HepG2 (cell line): ENCODE data around the gene MBIP. TPM values are rescaled to one million over a fixed set of nuclear protein-coding genes. Genes with fewer than 3 reads are reported as not detected.

Source experiments
- AGO1 ChIP-seq: fragments of 200-400 bp; formaldehyde crosslinking; IDR thresholded peaks from 2 replicates; pipeline ENCODE4 v1.6.1; 2017; ENCODE audit warnings: mild to moderate bottlenecking, low read depth, low read length, moderate library complexity; ENCODE audit not compliant: poor library complexity, severe bottlenecking
- BRD4 ChIP-seq: sonication (generic); formaldehyde crosslinking; IDR thresholded peaks from 2 replicates; pipeline ENCODE4 v1.4.0; 2020; ENCODE audit warnings: missing genetic modification reagents
- HNRNPLL ChIP-seq: fragments of 200-400 bp; formaldehyde crosslinking; IDR thresholded peaks from 2 replicates; pipeline ENCODE4 v1.6.1; 2017; ENCODE audit warnings: mild to moderate bottlenecking, low read depth, low read length; ENCODE audit not compliant: poor library complexity, severe bottlenecking
- LCORL ChIP-seq, 2 experiments: fragments of 450-650 bp in 1 of 2; sonication (generic) in 1 of 2; formaldehyde crosslinking in 1 of 2; IDR thresholded peaks; 2 replicates each; pipeline versions ENCODE4 v1.5.0 to v1.6.1; 2017 to 2020; ENCODE audit warnings: antibody characterized with exemption in 1 of 2, missing genetic modification reagents in 1 of 2
- MTF1 ChIP-seq: sonication (generic); formaldehyde crosslinking; IDR thresholded peaks from 2 replicates; pipeline ENCODE4 v1.5.0; 2020; ENCODE audit warnings: missing genetic modification reagents
- PAX8 ChIP-seq: sonication (generic); formaldehyde crosslinking; IDR thresholded peaks from 2 replicates; pipeline ENCODE4 v1.8.0; 2022; ENCODE audit warnings: mild to moderate bottlenecking, missing genetic modification reagents, borderline replicate concordance
- RXRA ChIP-seq: sonication (generic); formaldehyde crosslinking; IDR thresholded peaks from 2 replicates; pipeline ENCODE4 v1.5.1; 2020; ENCODE audit warnings: missing genetic modification reagents
- ZNF180 ChIP-seq: sonication (generic); formaldehyde crosslinking; IDR thresholded peaks from 2 replicates; pipeline ENCODE4 v1.4.0; 2020; ENCODE audit warnings: low read depth, missing genetic modification reagents, borderline replicate concordance
- polyA plus RNA-seq, 8 experiments: library from polyadenylated mRNA; depleted of rRNA in 3 of 8; stranded (reverse) in 7 of 8; unstranded in 1 of 8; fragments of >200 nt; fragmentation: Illumina TruSeq in 4 of 8; extraction: Trizol in 4 of 8; gene quantifications; 2 replicates each; pipeline versions ENCODE4 v1.2.1 to v1.2.3, GENCODE V29; 2011 to 2016; ENCODE audit warnings: low read depth in 4 of 8, missing spikeins in 1 of 8, mixed read lengths in 1 of 8; ENCODE audit not compliant: insufficient read depth in 1 of 8
- total RNA-seq, 5 experiments: library from RNA; depleted of rRNA; stranded (reverse); fragments of >200 nt; fragmentation: Illumina TruSeq; extraction: Trizol; gene quantifications; 2 replicates each; pipeline ENCODE4 v1.2.3, GENCODE V29; 2016; ENCODE audit warnings: low read depth in 1 of 5
- TF ChIP-seq, protein P1 (sequence below): sonication (generic); formaldehyde crosslinking; IDR thresholded peaks from 2 replicates; pipeline ENCODE4 v1.5.1; 2020; ENCODE audit warnings: mild to moderate bottlenecking, missing genetic modification reagents, moderate library complexity
- TF ChIP-seq, protein P2 (sequence below): sonication (generic); formaldehyde crosslinking; IDR thresholded peaks from 2 replicates; pipeline ENCODE4 v1.4.0; 2020; ENCODE audit warnings: mild to moderate bottlenecking, missing genetic modification reagents
- TF ChIP-seq, protein P3 (sequence below): sonication (generic); formaldehyde crosslinking; conservative IDR thresholded peaks from 2 replicates; pipeline ENCODE4 v1.4.0; 2020; ENCODE audit warnings: missing genetic modification reagents
- TF ChIP-seq, protein P4 (sequence below): sonication (generic); formaldehyde crosslinking; IDR thresholded peaks from 2 replicates; pipeline ENCODE4 v1.8.0; 2022; ENCODE audit warnings: low read depth, missing genetic modification reagents
- TF ChIP-seq, protein P5 (sequence below): sonication (generic); formaldehyde crosslinking; IDR thresholded peaks from 2 replicates; pipeline ENCODE4 v1.4.0; 2020; ENCODE audit warnings: mild to moderate bottlenecking, low read depth, missing genetic modification reagents

Gene MBIP
- total and polyA plus RNA-seq, 2 of the 13 experiments (the other 11 are each of a cell fraction or from before 2014, with no cell fraction given) = 48.1 to 48.6 TPM

DNA sequence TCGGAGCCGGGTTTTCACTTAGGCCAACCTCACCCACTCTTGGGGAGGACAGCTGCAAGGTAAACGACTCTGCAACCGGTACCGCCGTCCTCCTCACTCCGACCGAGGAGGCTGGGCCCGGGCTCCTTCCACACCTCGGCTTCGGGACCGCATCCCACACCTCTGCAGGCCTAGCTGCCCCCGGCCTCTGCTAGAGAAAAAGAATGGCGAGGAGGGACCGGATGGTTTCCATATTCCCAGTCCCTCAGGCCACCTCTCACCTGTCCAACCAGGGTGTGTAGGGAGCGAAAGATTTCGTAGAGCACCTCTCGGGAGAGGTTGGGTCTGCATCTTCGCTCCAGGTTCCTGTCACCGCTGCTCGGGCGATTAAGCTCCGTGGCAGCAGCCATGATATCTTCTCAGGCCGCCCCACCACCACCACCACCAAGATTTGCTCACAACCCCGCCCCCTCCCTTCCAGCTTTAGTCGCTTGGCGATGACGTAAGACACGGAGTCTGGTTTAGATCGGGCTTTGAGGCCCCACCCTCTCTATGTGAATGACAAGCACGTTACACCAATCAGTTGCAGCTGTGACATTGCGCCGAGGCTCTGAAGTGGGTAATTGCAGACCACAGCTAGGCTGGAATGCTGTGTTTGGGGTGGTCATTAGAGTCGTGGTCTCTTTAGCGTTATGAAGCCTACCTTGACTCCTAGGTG lies at the start of gene MBIP (continued):
- TF ChIP-seq PAX8 (CRISPR knock-in tag) (peak; percentile 95), LCORL (IDR thresholded peaks at IDR 0.05) (no peak), LCORL (CRISPR knock-in tag; IDR thresholded peaks at IDR 0.05) (no peak; the same call in 1 of the 2 replicates), AGO1 (no peak), ZNF180 (no peak), BRD4 (CRISPR knock-in tag) (peak; percentile 96), HNRNPLL (peak; percentile 71), MTF1 (CRISPR knock-in tag) (no peak), RXRA (CRISPR knock-in tag) (no peak)
- TF ChIP-seq, protein P1, sequence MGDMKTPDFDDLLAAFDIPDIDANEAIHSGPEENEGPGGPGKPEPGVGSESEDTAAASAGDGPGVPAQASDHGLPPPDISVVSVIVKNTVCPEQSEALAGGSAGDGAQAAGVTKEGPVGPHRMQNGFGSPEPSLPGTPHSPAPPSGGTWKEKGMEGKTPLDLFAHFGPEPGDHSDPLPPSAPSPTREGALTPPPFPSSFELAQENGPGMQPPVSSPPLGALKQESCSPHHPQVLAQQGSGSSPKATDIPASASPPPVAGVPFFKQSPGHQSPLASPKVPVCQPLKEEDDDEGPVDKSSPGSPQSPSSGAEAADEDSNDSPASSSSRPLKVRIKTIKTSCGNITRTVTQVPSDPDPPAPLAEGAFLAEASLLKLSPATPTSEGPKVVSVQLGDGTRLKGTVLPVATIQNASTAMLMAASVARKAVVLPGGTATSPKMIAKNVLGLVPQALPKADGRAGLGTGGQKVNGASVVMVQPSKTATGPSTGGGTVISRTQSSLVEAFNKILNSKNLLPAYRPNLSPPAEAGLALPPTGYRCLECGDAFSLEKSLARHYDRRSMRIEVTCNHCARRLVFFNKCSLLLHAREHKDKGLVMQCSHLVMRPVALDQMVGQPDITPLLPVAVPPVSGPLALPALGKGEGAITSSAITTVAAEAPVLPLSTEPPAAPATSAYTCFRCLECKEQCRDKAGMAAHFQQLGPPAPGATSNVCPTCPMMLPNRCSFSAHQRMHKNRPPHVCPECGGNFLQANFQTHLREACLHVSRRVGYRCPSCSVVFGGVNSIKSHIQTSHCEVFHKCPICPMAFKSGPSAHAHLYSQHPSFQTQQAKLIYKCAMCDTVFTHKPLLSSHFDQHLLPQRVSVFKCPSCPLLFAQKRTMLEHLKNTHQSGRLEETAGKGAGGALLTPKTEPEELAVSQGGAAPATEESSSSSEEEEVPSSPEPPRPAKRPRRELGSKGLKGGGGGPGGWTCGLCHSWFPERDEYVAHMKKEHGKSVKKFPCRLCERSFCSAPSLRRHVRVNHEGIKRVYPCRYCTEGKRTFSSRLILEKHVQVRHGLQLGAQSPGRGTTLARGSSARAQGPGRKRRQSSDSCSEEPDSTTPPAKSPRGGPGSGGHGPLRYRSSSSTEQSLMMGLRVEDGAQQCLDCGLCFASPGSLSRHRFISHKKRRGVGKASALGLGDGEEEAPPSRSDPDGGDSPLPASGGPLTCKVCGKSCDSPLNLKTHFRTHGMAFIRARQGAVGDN (CRISPR knock-in tag) = peak; percentile 91
- TF ChIP-seq, protein P2, sequence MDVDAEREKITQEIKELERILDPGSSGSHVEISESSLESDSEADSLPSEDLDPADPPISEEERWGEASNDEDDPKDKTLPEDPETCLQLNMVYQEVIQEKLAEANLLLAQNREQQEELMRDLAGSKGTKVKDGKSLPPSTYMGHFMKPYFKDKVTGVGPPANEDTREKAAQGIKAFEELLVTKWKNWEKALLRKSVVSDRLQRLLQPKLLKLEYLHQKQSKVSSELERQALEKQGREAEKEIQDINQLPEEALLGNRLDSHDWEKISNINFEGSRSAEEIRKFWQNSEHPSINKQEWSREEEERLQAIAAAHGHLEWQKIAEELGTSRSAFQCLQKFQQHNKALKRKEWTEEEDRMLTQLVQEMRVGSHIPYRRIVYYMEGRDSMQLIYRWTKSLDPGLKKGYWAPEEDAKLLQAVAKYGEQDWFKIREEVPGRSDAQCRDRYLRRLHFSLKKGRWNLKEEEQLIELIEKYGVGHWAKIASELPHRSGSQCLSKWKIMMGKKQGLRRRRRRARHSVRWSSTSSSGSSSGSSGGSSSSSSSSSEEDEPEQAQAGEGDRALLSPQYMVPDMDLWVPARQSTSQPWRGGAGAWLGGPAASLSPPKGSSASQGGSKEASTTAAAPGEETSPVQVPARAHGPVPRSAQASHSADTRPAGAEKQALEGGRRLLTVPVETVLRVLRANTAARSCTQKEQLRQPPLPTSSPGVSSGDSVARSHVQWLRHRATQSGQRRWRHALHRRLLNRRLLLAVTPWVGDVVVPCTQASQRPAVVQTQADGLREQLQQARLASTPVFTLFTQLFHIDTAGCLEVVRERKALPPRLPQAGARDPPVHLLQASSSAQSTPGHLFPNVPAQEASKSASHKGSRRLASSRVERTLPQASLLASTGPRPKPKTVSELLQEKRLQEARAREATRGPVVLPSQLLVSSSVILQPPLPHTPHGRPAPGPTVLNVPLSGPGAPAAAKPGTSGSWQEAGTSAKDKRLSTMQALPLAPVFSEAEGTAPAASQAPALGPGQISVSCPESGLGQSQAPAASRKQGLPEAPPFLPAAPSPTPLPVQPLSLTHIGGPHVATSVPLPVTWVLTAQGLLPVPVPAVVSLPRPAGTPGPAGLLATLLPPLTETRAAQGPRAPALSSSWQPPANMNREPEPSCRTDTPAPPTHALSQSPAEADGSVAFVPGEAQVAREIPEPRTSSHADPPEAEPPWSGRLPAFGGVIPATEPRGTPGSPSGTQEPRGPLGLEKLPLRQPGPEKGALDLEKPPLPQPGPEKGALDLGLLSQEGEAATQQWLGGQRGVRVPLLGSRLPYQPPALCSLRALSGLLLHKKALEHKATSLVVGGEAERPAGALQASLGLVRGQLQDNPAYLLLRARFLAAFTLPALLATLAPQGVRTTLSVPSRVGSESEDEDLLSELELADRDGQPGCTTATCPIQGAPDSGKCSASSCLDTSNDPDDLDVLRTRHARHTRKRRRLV (CRISPR knock-in tag) = 0 out of 2 replicates have a peak, but pooled peaks have one; percentile 62
- TF ChIP-seq, protein P3, sequence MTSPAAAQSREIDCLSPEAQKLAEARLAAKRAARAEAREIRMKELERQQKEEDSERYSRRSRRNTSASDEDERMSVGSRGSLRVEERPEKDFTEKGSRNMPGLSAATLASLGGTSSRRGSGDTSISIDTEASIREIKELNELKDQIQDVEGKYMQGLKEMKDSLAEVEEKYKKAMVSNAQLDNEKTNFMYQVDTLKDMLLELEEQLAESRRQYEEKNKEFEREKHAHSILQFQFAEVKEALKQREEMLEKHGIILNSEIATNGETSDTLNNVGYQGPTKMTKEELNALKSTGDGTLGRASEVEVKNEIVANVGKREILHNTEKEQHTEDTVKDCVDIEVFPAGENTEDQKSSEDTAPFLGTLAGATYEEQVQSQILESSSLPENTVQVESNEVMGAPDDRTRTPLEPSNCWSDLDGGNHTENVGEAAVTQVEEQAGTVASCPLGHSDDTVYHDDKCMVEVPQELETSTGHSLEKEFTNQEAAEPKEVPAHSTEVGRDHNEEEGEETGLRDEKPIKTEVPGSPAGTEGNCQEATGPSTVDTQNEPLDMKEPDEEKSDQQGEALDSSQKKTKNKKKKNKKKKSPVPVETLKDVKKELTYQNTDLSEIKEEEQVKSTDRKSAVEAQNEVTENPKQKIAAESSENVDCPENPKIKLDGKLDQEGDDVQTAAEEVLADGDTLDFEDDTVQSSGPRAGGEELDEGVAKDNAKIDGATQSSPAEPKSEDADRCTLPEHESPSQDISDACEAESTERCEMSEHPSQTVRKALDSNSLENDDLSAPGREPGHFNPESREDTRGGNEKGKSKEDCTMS (CRISPR knock-in tag) = peak; percentile 79; the same call in 1 of the 2 replicates
- TF ChIP-seq, protein P4, sequence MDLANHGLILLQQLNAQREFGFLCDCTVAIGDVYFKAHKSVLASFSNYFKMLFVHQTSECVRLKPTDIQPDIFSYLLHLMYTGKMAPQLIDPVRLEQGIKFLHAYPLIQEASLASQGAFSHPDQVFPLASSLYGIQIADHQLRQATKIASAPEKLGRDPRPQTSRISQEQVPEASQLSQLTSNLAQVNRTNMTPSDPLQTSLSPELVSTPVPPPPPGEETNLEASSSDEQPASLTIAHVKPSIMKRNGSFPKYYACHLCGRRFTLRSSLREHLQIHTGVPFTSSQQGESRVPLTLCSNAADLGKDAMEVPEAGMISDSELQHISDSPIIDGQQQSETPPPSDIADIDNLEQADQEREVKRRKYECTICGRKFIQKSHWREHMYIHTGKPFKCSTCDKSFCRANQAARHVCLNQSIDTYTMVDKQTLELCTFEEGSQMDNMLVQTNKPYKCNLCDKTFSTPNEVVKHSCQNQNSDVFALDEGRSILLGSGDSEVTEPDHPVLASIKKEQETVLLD = peak; percentile 71; the same call in 1 of the 2 replicates
- TF ChIP-seq, protein P5, sequence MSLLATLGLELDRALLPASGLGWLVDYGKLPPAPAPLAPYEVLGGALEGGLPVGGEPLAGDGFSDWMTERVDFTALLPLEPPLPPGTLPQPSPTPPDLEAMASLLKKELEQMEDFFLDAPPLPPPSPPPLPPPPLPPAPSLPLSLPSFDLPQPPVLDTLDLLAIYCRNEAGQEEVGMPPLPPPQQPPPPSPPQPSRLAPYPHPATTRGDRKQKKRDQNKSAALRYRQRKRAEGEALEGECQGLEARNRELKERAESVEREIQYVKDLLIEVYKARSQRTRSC (CRISPR knock-in tag) = peak; percentile 77
